NCI-H748 treated with DMSO at 0.1 percent for 48 hours (cell line): Measurements from ENCODE around the gene GMPR.
A peak's percentile ranks its signal among the peaks of the same experiment; 100 is the strongest.

ENCODE experiments used
- DNase-seq: peaks from one replicate; lab custom pipeline; 2025; lab: John Stamatoyannopoulos, UW

The GMPR gene

DNA sequence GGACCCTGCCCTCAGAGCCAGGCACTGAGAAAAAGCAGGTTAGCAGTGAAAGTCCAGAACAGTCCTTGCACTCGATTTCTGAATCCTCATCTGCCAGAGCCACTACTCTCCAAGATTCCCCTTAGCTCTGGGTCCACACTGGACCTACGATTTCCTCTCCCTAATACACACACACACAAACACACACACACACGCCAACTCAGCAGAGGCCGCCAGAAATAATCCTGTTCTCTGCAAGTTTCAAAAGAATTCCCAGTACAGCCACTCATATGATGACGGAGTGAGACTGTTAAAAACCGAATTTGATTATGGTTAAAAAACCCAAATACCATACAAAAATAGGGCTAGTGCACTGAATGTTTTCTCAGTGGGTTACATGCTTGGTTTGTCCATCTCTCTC, 90.8 kb downstream of the GMPR start:
- DNase-seq = no peak

DNA sequence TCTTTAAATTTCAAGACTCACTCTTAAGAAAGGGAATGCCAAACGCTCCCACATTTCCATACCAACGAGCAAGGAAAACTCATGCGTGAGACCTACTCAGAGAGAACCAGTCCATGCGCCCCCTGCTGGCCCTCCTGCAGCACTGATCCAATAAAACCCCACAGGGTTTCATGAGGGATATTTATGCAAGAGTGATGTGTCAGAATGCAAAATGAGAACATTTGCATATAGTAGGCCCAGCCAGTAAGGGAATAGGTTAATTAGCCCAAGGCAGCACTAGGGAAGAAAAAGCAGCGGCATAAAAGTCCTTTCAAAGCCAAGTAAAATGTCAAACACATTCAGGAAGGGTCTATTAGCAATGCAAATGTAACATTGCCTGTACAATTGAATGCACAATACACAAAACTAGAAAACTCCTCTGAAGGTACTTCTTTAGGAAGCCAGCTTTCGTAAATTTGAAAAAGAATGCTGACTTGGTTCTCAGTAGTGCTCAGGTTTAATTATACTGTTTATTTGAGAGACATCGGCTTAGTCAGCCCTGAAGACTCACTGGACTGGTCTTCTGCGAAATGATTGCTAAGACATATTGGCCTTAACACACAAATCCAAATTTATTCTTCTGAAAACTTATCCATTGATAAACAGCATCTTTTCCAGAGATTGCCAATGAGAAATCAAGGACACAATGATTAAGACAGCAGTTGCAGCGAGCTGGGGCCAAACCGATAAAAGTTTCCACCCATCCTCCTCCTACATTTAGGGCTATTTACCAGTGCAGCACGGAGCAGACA, 93.2 kb downstream of the GMPR start:
- DNase-seq = peak; percentile 79

DNA sequence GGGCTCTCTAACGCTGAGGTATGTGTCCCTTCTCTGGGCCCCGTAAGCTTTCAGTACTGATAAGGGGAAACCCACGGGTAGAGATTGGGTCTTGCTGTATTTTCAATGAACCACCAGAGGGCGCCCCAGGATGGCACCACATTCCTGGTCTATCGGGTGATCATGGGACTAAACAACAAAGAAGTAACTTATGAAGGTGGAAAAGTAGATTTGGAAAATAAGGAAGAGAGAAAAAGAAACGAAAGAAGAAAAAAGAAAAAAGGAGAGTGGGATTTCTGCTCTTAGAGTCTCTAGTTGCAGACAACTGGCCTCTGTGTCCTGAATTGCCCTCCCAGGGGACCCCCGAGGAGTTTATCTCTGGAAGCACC, 93.8 kb downstream of the GMPR start:
- DNase-seq = peak; percentile 91

DNA sequence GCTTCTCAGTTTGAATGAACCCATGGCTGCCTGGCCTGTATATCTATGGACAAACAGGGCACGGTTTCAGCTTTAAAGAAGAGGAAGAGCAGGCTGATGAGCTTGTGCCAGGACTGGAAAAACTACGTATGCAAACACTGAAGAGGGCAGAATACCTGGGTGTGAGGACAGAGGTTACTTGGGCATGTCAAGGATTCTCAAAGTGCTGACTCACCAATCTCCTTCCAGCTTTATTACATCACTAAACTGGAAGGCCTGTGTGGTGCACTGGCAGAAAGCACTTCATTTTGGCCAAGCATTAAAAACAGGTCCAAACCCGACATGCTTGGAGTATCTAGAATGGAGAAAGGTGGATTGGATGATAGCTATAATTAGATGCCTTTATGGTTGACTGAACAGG, 95.2 kb downstream of the GMPR start:
- no peak for DNase-seq

DNA sequence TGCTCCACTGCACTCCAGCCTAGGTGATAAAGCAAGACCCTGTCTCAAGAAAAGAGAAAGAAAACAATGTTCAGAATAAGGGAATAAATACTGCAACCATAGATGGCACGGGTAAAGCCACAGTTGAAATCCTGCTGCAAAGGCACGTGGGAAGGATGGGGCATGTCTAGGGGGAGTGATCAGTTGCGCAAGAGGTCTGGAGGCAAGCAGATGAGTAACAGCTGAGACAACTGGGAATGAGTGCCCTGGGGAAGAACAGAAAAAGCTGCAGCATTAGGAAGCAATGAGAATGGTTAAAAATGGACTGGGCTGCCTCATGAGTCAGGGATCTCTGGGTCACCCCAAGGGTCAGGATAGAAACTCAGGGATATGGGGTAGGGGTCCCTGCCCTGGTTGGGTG, 96.3 kb downstream of the GMPR start:
- no peak for DNase-seq

DNA sequence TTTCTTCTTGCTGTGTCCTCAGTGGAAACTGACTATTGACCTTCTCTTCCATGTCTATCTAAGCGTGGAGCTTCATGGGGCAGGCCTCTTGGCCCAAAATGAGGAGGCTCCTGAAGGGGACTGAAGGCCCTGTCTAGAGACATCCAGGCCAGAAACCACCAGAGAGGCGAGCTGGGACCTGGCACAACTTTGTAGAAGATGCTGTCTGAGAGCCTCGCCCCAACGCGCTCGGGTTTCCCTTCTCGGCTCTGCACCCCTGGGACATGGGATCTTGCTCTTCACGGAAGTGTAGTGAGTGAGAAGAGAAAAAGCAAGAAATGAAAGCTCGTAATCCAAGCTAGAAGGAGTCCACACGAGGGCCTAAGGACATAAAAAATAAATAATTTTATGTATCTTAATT, 96.8 kb downstream of the GMPR start:
- DNase-seq = no peak

DNA sequence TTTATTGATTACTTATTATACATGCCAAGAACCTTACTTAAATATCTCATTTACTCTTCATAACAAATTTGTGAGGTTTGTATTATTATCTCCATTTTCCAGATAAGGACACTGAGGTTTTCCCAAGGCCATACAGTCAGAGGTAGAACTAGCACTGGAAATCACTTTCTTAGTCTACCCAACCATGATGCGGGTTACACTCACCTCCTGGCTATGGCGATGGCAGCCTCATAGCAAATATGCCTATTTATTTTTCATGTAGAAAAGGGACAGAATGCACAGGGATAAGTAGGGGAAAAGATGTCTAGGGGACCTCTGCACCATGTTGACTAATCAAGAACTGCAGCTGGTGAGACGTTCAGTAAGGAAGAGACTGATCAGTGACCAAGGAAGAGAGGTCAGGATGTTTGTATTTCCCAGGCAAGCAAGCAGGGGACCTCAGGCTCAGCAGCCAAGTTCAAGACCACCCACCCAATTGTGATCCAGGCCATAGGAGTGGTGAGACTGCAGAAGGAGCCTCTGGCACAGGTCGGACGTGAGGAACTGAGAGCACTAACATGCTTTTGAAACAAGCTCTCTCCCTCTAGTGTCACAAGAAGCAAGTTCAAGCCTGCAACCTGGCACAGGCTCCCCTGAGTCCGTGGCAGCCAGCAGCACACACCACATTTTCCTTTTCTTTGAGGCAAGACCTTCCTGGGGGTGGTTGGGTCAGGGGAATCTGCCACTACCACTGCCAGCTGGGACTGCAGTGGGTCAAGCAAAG, 97.8 kb downstream of the GMPR start:
- no peak for DNase-seq

DNA sequence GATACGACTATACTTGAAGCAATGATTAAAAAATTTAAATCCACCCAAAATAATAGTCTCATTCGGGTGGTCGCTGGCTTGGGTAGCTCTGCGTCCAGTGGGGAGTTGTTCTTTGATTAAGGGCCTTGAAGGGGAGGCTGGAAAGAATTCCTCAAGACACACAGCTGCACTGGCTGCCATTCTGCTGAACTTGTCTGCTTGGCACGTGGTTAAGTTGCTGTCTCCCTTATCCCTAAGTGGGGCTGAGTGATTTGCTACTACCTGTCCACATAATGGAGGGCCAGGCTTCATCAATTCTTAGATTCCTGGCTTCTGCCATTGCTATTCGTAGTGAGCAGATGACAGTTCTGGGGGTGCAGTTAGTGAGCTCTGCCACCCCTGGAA, 98.5 kb downstream of the GMPR start:
- no peak for DNase-seq

DNA sequence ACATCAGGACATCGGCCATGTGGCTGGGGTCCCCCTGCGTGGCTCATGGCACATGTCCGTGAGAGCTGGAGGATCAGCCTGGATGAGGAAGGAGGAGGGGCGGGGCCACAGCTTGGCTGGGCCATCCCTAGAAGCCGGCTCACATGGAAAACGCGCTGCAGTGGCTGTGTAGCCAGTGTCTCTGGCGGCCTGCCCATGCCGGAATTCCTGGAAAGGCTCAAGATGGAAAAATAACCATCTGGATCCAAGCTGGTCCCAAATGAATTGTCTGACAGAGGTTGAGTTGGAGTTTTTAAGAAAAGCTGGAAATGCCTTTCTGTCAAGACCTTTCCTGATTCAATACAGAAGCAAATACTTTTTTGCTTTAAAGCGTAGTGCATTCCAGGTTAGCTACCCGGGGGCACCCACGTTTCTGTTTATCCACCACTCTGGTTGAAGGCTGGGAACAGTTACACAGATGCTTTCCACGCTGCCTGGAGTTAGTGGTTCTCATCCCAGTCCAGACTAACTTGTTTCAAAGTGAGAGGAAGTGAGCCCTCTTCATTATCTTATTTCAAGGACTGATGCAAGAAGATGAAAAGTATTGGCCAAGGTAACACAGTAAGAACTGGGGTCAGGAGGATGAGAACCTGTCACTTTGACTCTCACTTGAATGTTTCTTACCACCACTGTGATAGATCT, 99.0 kb downstream of the GMPR start:
- DNase-seq = no peak

DNA sequence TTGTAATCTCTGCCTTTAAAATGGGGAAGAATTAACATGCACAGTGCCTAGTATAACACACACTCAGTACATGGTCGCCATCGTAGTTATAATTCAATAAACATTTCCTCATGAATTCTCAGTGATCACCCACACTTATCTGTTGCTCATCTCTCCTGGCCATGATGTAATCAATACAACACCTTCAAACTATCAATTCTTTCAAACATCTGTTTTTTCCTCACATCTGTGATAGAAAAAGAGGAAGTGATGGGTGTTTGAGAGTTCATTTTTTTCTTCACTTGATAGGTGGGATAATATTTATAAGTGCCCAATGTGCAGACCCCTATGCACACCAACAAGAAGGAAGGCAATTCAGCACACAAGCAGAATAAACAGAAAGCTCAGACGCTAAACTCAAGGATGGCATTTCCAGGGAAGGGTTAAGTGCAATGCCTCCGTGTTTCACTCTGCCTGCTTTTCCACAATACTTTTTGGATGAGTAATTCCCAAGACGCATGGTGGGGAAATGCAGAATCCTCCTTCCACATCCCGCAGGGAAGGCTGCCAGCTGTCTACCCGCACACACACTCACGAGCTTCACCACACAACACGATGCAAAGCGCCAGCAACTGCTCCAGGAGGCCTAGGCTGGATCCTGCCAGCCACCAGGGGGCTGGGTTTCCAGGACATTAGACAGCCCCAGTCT, 100.3 kb downstream of the GMPR start:
- no peak for DNase-seq

DNA sequence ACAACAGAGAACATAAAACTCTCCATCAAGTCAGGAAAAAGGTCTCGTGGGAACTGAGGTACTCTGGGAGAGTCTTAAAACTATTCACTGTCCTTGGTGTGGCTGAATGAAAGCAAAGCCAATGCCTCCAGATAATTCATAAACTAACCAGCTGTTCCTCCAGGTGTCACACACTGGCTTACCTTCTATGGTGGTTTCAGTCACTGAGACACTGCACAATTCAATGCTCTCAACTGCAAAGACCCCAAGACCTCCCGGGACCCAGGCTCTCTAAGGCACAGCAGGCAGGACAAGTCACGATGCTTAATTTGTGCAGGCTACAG, 100.8 kb downstream of the GMPR start:
- DNase-seq = no peak

DNA sequence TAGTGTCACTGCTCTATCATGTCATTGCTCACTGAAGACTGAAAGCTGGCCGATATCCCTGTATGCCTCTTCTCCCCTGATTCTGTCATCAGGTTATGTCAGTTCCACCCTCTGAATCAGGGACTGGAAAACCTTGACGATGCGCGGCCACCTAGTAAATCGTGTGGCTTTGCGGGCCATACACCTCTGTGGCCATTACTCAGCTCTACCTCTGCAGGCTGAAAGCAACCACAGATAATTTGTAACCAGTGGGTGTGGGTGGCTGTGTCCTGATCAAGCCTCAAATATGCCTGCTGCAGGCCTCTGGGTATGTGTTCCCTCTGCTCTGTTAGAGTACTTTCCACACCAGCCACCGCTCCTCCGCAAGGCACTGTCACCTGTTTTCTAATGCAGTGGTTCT, 105.2 kb downstream of the GMPR start:
- no peak for DNase-seq

DNA sequence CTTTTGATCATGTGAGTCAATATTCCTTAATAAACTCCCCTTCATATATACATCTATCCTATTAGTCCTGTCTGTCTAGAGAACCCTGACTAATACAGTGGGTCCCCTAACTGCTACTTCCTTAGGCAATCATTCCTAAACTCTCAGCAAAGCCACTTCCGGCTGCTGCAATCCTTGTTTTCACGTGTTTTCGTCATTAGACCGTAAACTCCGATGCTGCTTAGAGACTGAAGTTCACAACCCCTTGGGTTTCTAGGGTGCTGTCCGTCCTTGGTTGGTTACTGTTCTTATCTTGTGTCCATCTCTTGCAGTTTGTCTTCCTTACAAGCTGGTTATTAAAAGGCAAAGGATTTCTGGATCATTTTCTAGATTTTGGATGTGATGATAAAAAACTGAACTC, 106.4 kb downstream of the GMPR start:
- no peak for DNase-seq
